ENCODE measurements around the gene URM1. TPM values are rescaled to one million over a fixed set of nuclear protein-coding genes. Genes with fewer than 3 reads are reported as not detected.

Gene URM1
- total RNA-seq, 4 donors from 2014 or later: 30.2 to 37.6 (median 34.0) TPM

- Histone ChIP-seq H3K36me3 (peaks cover 14% of the 10 kb centered on the region), H3K27me3 (no peaks in the 10 kb centered on the region), H3K4me1 (peaks cover 10% of the 10 kb centered on the region), H3K9me3 (no peaks in the 10 kb centered on the region), H3K27ac (no peak overlapping the region), H3K4me3 (peak overlapping the region; percentile 0)
- TF ChIP-seq POLR2AphosphoS5 (IDR thresholded peaks at IDR 0.05): no peak
- no peak for DNase-seq (ENCODE audit: low spot score in 2 of 2)
- 8% methylated on average over 19 of the region's 19 CpGs for WGBS
Observed at GRCh38 chr9:128396970-128397613, 25.9 kb downstream of the URM1 start.

DNA sequence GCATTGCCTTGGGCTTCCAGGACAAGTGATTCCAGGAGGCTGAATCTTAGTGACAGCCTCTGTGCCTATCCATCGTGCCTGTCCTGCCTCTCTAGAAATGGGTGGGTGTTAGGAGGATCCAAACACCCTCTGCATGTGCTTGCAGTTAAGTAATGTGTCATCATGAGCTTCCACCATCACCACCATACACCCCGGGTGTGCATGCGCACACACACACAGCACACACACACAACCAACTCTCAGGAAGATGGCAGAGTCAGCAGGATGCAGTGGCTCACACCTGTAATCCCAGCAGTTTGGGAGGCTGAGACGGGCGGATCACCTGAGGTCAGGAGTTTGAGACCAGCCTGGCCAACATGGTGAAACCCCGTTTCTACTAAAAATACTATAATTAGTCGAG is 26.7 kb downstream of the URM1 start:
- Histone ChIP-seq H3K27me3 (no peaks in the 10 kb centered on the region), H3K4me1 (peaks cover 10% of the 10 kb centered on the region), H3K36me3 (peaks cover 6% of the 10 kb centered on the region), H3K9me3 (no peaks in the 10 kb centered on the region), H3K27ac (no peak overlapping the region), H3K4me3 (no peak overlapping the region)
- DNase-seq (ENCODE audit: low spot score in 2 of 2): no peak
- no peak for TF ChIP-seq POLR2A (IDR thresholded peaks at IDR 0.05)
- TF ChIP-seq EP300 (IDR thresholded peaks at IDR 0.05): no peak
- TF ChIP-seq, protein P1, sequence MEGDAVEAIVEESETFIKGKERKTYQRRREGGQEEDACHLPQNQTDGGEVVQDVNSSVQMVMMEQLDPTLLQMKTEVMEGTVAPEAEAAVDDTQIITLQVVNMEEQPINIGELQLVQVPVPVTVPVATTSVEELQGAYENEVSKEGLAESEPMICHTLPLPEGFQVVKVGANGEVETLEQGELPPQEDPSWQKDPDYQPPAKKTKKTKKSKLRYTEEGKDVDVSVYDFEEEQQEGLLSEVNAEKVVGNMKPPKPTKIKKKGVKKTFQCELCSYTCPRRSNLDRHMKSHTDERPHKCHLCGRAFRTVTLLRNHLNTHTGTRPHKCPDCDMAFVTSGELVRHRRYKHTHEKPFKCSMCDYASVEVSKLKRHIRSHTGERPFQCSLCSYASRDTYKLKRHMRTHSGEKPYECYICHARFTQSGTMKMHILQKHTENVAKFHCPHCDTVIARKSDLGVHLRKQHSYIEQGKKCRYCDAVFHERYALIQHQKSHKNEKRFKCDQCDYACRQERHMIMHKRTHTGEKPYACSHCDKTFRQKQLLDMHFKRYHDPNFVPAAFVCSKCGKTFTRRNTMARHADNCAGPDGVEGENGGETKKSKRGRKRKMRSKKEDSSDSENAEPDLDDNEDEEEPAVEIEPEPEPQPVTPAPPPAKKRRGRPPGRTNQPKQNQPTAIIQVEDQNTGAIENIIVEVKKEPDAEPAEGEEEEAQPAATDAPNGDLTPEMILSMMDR (IDR thresholded peaks at IDR 0.05): no peak
- no peak for TF ChIP-seq POLR2AphosphoS5 (IDR thresholded peaks at IDR 0.05)
- WGBS: 74% methylated on average over 2 of the region's 7 CpGs

- Histone ChIP-seq H3K27me3 (no peaks in the 10 kb centered on the region), H3K36me3 (no peaks in the 10 kb centered on the region), H3K27ac (no peak overlapping the region), H3K4me3 (no peak overlapping the region), H3K9me3 (no peaks in the 10 kb centered on the region), H3K4me1 (peaks cover 10% of the 10 kb centered on the region)
- TF ChIP-seq EP300 (IDR thresholded peaks at IDR 0.05): no peak
- no peak for TF ChIP-seq POLR2AphosphoS5 (IDR thresholded peaks at IDR 0.05)
- TF ChIP-seq, protein P1 (IDR thresholded peaks at IDR 0.05): no peak
- 56% methylated on average over 3 of the region's 3 CpGs for WGBS
- no peak for DNase-seq (ENCODE audit: low spot score in 2 of 2)
Observed at GRCh38 chr9:128399861-128400260, 28.7 kb downstream of the URM1 start.

GRCh38 chr9:128404560-128404959 is 33.4 kb downstream of the URM1 start:
- H3K9me3 ChIP-seq: no peaks in the 10 kb centered on the region
- no peak overlapping the region for H3K27ac ChIP-seq
- H3K4me3 ChIP-seq: no peak overlapping the region
- DNase-seq (ENCODE audit: low spot score in 2 of 2): no peak
- H3K36me3 ChIP-seq: no peaks in the 10 kb centered on the region
- no peaks in the 10 kb centered on the region for H3K4me1 ChIP-seq
- 78% methylated on average over 4 of the region's 5 CpGs for WGBS
- no peaks in the 10 kb centered on the region for H3K27me3 ChIP-seq
- TF ChIP-seq, protein P1 (IDR thresholded peaks at IDR 0.05): no peak
- TF ChIP-seq POLR2AphosphoS5 (IDR thresholded peaks at IDR 0.05) (no peak), EP300 (IDR thresholded peaks at IDR 0.05) (no peak), POLR2A (IDR thresholded peaks at IDR 0.05) (no peak)

DNA sequence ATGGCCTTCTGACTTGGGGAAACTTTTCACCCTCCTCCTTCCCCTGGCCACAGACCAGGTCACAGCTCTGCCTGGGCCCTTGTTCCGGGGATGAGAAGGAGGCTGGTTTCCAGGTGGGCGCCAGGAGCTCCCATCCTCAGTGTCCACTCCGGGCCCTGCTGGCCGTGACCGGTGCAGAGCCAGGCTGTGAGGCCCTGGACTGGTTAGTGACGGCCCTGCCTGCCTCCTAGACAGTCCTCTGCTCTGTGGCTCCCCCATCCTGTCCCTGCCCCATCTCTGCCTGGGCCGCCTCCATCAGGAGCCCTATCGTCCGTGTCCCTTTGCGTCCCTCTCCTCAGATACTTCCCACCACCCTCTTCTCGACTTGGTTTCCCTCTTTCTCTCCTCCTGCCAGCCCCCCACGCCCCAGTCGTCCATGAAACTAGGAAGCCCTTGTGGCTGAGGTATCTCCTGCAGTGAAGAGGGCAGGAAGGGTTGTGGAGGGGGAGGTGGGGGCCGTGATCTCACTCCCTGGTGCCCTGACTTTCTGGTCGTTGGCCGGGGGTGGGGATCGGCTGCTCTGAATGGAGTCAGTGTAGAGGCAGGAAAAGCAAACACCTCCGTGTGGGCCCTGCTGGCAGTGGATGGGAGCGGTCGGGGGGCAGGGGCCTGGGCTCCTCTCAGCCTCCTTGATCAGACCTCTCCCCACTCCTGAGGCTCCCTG is 34.1 kb downstream of the URM1 start:
- 71% methylated on average over 15 of the region's 20 CpGs for WGBS
- no peak for DNase-seq (ENCODE audit: low spot score in 2 of 2)
- no peaks in the 10 kb centered on the region for H3K9me3 ChIP-seq
- TF ChIP-seq POLR2AphosphoS5 (IDR thresholded peaks at IDR 0.05) (no peak), EP300 (IDR thresholded peaks at IDR 0.05) (no peak), POLR2A (IDR thresholded peaks at IDR 0.05) (no peak)
- TF ChIP-seq, protein P1 (IDR thresholded peaks at IDR 0.05): no peak
- H3K4me3 ChIP-seq: no peak overlapping the region
- no peaks in the 10 kb centered on the region for H3K27me3 ChIP-seq
- H3K27ac ChIP-seq: no peak overlapping the region
- H3K4me1 ChIP-seq: no peaks in the 10 kb centered on the region
- no peaks in the 10 kb centered on the region for H3K36me3 ChIP-seq
